ENCODE data around the gene CDK19. TPM values are rescaled to one million over a fixed set of nuclear protein-coding genes. Genes with fewer than 3 reads are reported as not detected.
"Not testable (repeated sequence)": the region's sequence is repeated elsewhere in the genome, so short reads cannot be mapped to it uniquely, and the experiment has no call there.

The CDK19 gene
- total and polyA plus RNA-seq, 7 experiments from 2014 or later, result 1.3 to 24.4 (median 20.4) TPM

DNA sequence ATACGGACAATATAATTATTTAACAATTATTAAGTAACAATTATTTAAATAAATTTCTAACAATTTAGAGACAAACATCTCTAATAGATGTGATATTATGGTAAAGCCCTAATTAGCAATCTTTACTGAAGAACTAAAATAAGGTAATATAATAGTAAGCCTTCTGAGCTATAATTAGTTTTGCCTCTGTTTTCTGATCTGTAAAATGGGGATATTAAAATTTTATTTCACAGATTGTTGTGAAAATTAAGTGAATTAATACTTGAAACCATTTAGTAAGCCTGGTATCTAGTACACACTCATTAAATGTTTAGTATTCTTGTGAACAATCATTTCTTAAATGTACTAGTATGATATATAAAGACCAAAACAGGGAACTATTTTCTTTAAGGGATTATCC lies 70.3 kb downstream of the CDK19 start:
- H3K4me3 ChIP-seq (ENCODE audit: low read length), result no peak overlapping the region
- peaks cover 0 to 14% (median 0%) of the 10 kb centered on the region in 3 experiments for H3K9me3 ChIP-seq (ENCODE audit: control insufficient read depth in 2 of 3, low read length in 3 of 3)
- H3K36me3 ChIP-seq (ENCODE audit: control insufficient read depth in 2 of 3, insufficient read depth in 3 of 3, low read length in 3 of 3), result peaks cover 0 to 11% (median 0%) of the 10 kb centered on the region in 3 experiments
- POLR2A ChIA-PET, result no interaction called here
- Mint-ChIP-seq H3K4me1 (peaks cover 0 to 3% (median 0%) of the 10 kb centered on the region in 7 donors), H3K27ac (no peak overlapping the region), H3K36me3 (peaks cover 10 to 37% (median 35%) of the 10 kb centered on the region in 5 donors), H3K4me3 (no peak overlapping the region), H3K27me3 (no peaks in the 10 kb centered on the region), H3K9me3 (peaks cover 6 to 38% (median 22%) of the 10 kb centered on the region in 11 donors)
- no peak overlapping the region for H3K27ac ChIP-seq (ENCODE audit: low read depth, low read length)
- DNase-seq (no peak), ATAC-seq (no peak)
- intact Hi-C loops (cut with micrococcal nuclease), result no loop called here
- no peaks in the 10 kb centered on the region for H3K4me1 ChIP-seq (ENCODE audit: control insufficient read depth in 2 of 2, insufficient read depth in 2 of 2, low read length in 2 of 2)
- no peaks in the 10 kb centered on the region for H3K27me3 ChIP-seq (ENCODE audit: control insufficient read depth in 2 of 2, insufficient read depth in 2 of 2, low read length in 2 of 2)
- CTCF ChIA-PET, result no interaction called here

DNA sequence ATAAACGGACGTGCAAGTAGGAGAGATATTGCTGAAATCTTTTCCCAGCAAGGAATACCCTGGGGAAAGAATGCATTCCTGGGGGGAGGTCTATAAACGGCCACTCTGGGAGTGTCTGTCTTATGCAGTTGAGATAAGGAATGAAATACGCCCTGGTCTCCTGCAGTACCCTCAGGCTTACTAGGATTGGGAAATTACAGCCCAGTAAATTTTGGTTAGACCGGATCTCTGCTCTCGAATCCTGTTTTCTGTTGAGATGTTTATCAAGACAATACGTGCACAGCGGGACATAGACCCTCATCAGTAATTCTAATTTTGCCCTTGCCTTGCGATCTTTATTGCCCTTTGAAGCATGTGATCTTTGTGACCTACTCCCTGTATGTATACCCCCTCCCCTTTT lies 72.7 kb downstream of the CDK19 start:
- Histone ChIP-seq H3K36me3 (ENCODE audit: control insufficient read depth in 2 of 3, insufficient read depth in 3 of 3, low read length in 3 of 3) (peaks cover 0 to 11% (median 0%) of the 10 kb centered on the region in 3 experiments), H3K9me3 (ENCODE audit: control insufficient read depth in 2 of 3, low read length in 3 of 3) (peaks cover 0 to 14% (median 0%) of the 10 kb centered on the region in 3 experiments)
- H3K4me1 ChIP-seq (ENCODE audit: control insufficient read depth in 2 of 2, insufficient read depth in 2 of 2, low read length in 2 of 2); POLR2A ChIA-PET; H3K27me3 Mint-ChIP-seq; DNase-seq; CTCF ChIA-PET; H3K27ac ChIP-seq (ENCODE audit: low read depth, low read length); H3K4me3 ChIP-seq (ENCODE audit: low read length); H3K27me3 ChIP-seq (ENCODE audit: control insufficient read depth in 2 of 2, insufficient read depth in 2 of 2, low read length in 2 of 2); H3K27ac Mint-ChIP-seq; H3K4me3 Mint-ChIP-seq; H3K4me1 Mint-ChIP-seq; ATAC-seq; intact Hi-C loops (cut with micrococcal nuclease): not testable (repeated sequence)
- Mint-ChIP-seq H3K9me3 (peaks cover 6 to 38% (median 22%) of the 10 kb centered on the region in 11 donors), H3K36me3 (peaks cover 10 to 45% (median 37%) of the 10 kb centered on the region in 5 donors)

DNA sequence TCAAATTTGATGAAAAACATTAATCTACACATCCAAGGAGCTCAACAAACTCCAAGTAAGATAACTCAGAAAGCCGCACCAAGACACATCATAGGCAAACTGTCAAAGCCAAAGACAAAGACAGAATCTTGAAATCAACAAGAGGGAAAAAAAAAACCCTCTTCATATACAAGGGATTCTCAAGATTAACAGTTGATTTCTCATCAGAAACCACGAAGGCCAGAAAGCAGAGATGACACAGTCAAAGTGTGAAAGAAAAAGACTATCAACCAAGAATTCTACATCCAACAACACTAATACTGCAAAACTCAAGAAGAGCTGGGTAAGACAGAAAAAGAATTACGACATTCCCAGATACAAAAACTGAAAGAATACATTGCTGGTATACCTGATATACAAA lies 73.8 kb downstream of the CDK19 start:
- no peak overlapping the region for H3K27ac Mint-ChIP-seq
- H3K9me3 Mint-ChIP-seq, result peaks cover 6 to 38% (median 22%) of the 10 kb centered on the region in 11 donors
- H3K36me3 ChIP-seq (ENCODE audit: control insufficient read depth in 2 of 3, insufficient read depth in 3 of 3, low read length in 3 of 3), result peaks cover 0 to 11% (median 0%) of the 10 kb centered on the region in 3 experiments
- H3K4me3 Mint-ChIP-seq, result no peak overlapping the region
- H3K36me3 Mint-ChIP-seq, result peaks cover 10 to 49% (median 37%) of the 10 kb centered on the region in 5 donors
- intact Hi-C loops (cut with micrococcal nuclease), result no loop called here
- POLR2A ChIA-PET, result interaction anchor here (0.6 kb wide), 1 partner anchor 500 kb away, joined by 3 read pairs; no protein-coding TSS in a partner anchor
- H3K27me3 Mint-ChIP-seq, result no peaks in the 10 kb centered on the region
- peaks cover 0 to 14% (median 0%) of the 10 kb centered on the region in 3 experiments for H3K9me3 ChIP-seq (ENCODE audit: control insufficient read depth in 2 of 3, low read length in 3 of 3)
- H3K27me3 ChIP-seq (ENCODE audit: control insufficient read depth in 2 of 2, insufficient read depth in 2 of 2, low read length in 2 of 2), result no peaks in the 10 kb centered on the region
- H3K4me3 ChIP-seq (ENCODE audit: low read length), result no peak overlapping the region
- H3K4me1 Mint-ChIP-seq, result peaks cover 0 to 4% (median 0%) of the 10 kb centered on the region in 7 donors
- CTCF ChIA-PET, result no interaction called here
- ATAC-seq (no peak), DNase-seq (no peak)
- no peaks in the 10 kb centered on the region for H3K4me1 ChIP-seq (ENCODE audit: control insufficient read depth in 2 of 2, insufficient read depth in 2 of 2, low read length in 2 of 2)
- H3K27ac ChIP-seq (ENCODE audit: low read depth, low read length), result no peak overlapping the region

DNA sequence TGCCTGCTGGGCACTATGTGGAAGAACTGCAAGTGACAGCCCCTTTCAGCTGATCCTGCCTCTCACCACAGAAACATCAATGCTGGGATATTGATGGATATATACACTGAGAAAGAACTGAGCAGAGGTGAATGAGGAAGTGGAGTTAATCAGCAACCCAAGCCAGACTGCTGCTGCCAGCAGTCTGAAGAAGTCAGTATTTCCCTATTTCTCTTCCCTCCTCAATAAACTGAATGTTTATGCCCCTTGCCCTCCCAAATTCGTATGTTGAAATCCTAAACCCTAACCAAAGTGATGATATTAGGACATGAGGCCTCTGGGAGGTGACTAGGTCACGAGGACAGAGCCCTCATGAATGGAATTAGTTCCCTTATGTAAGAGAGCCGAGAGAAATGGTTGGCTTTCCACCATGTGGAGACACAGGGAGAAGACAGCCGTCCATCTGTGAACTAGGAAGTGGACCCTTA lies 76.3 kb downstream of the CDK19 start:
- H3K4me3 ChIP-seq (ENCODE audit: low read length), result no peak overlapping the region
- peak; percentile 81 for ATAC-seq
- Mint-ChIP-seq H3K27me3 (no peaks in the 10 kb centered on the region), H3K27ac (no peak overlapping the region), H3K4me3 (no peak overlapping the region), H3K9me3 (peaks cover 6 to 38% (median 22%) of the 10 kb centered on the region in 11 donors), H3K36me3 (peaks cover 10 to 53% (median 44%) of the 10 kb centered on the region in 5 donors), H3K4me1 (peaks cover 0 to 4% (median 0%) of the 10 kb centered on the region in 7 donors)
- H3K4me1 ChIP-seq (ENCODE audit: control insufficient read depth in 2 of 2, insufficient read depth in 2 of 2, low read length in 2 of 2), result no peaks in the 10 kb centered on the region
- H3K27ac ChIP-seq (ENCODE audit: low read depth, low read length), result no peak overlapping the region
- no peak for DNase-seq
- ChIA-PET POLR2A (no interaction called here), CTCF (no interaction called here)
- no peaks in the 10 kb centered on the region for H3K27me3 ChIP-seq (ENCODE audit: control insufficient read depth in 2 of 2, insufficient read depth in 2 of 2, low read length in 2 of 2)
- peaks cover 0 to 14% (median 0%) of the 10 kb centered on the region in 3 experiments for H3K9me3 ChIP-seq (ENCODE audit: control insufficient read depth in 2 of 3, low read length in 3 of 3)
- H3K36me3 ChIP-seq (ENCODE audit: control insufficient read depth in 2 of 3, insufficient read depth in 3 of 3, low read length in 3 of 3), result peaks cover 0 to 11% (median 0%) of the 10 kb centered on the region in 3 experiments
- intact Hi-C loops (cut with micrococcal nuclease), result loop anchor here in 1 of 2 donors (10.0 kb wide), 1 partner anchor 56 kb away; no protein-coding TSS in a partner anchor

DNA sequence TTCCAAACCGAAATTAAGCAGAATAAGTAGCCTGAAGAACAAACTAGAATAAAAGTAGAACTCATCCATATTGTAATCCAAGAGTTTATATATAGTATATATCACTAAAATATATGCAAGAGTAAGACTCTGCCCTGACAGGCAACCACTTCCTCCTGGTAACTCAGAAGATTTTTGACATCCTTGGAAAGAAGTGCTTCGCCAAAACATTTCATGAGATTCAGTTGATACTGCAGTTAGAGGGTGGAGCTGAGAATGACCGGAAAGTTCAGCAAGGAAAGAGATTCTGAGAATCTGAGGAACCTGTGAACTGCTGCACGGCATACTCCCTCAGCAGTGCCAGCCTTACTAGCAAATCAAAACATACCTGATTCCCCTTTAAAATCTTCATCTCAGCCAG lies 79.6 kb downstream of the CDK19 start:
- ChIA-PET CTCF (no interaction called here), POLR2A (no interaction called here)
- Mint-ChIP-seq H3K4me3 (no peak overlapping the region), H3K36me3 (peaks cover 6 to 37% (median 19%) of the 10 kb centered on the region in 5 donors), H3K27ac (no peak overlapping the region), H3K9me3 (peaks cover 0 to 6% (median 2%) of the 10 kb centered on the region in 11 donors), H3K4me1 (peaks cover 0 to 4% (median 0%) of the 10 kb centered on the region in 7 donors), H3K27me3 (no peaks in the 10 kb centered on the region)
- H3K9me3 ChIP-seq (ENCODE audit: control insufficient read depth in 2 of 3, low read length in 3 of 3), result no peaks in the 10 kb centered on the region
- H3K4me1 ChIP-seq (ENCODE audit: control insufficient read depth in 2 of 2, insufficient read depth in 2 of 2, low read length in 2 of 2), result no peaks in the 10 kb centered on the region
- intact Hi-C loops (cut with micrococcal nuclease), result loop anchor here in 1 of 2 donors (10.0 kb wide), 1 partner anchor 59 kb away; no protein-coding TSS in a partner anchor
- H3K36me3 ChIP-seq (ENCODE audit: control insufficient read depth in 2 of 3, insufficient read depth in 3 of 3, low read length in 3 of 3), result peaks cover 0 to 2% (median 0%) of the 10 kb centered on the region in 3 experiments
- no peak overlapping the region for H3K4me3 ChIP-seq (ENCODE audit: low read length)
- DNase-seq (no peak), ATAC-seq (no peak)
- H3K27ac ChIP-seq (ENCODE audit: low read depth, low read length), result no peak overlapping the region
- H3K27me3 ChIP-seq (ENCODE audit: control insufficient read depth in 2 of 2, insufficient read depth in 2 of 2, low read length in 2 of 2), result no peaks in the 10 kb centered on the region

DNA sequence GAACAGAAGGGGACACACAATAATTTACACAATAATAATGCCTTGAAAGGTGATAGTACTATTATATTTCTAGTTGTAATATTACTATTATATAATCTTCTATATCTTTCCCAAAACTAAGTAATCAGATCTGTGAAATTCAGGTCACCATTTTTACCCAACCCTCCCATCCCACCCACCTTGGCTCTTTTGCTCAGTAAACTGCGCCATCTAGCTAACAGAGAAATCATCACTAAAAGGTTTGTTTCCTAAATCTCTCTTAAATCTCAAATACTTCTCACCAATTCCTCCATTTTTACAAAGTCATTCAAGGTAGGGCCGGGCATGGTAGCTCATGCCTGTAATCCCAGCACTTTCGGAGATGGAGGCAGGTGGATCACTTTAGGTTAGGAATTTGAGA lies 83.4 kb downstream of the CDK19 start:
- Mint-ChIP-seq H3K27me3 (no peaks in the 10 kb centered on the region), H3K36me3 (peaks cover 5 to 29% (median 22%) of the 10 kb centered on the region in 5 donors), H3K9me3 (no peaks in the 10 kb centered on the region), H3K4me1 (peaks cover 0 to 8% (median 0%) of the 10 kb centered on the region in 7 donors), H3K4me3 (no peak overlapping the region), H3K27ac (no peak overlapping the region)
- Histone ChIP-seq H3K9me3 (ENCODE audit: control insufficient read depth in 2 of 3, low read length in 3 of 3) (no peaks in the 10 kb centered on the region), H3K4me1 (ENCODE audit: control insufficient read depth in 2 of 2, insufficient read depth in 2 of 2, low read length in 2 of 2) (no peaks in the 10 kb centered on the region), H3K27me3 (ENCODE audit: control insufficient read depth in 2 of 2, insufficient read depth in 2 of 2, low read length in 2 of 2) (no peaks in the 10 kb centered on the region), H3K27ac (ENCODE audit: low read depth, low read length) (no peak overlapping the region), H3K36me3 (ENCODE audit: control insufficient read depth in 2 of 3, insufficient read depth in 3 of 3, low read length in 3 of 3) (no peaks in the 10 kb centered on the region), H3K4me3 (ENCODE audit: low read length) (no peak overlapping the region)
- CTCF ChIA-PET, result no interaction called here
- POLR2A ChIA-PET, result no interaction called here
- ATAC-seq (no peak), DNase-seq (no peak)
- intact Hi-C loops (cut with micrococcal nuclease), result loop anchor here in 1 of 2 donors (10.0 kb wide), 1 partner anchor 63 kb away; no protein-coding TSS in a partner anchor

DNA sequence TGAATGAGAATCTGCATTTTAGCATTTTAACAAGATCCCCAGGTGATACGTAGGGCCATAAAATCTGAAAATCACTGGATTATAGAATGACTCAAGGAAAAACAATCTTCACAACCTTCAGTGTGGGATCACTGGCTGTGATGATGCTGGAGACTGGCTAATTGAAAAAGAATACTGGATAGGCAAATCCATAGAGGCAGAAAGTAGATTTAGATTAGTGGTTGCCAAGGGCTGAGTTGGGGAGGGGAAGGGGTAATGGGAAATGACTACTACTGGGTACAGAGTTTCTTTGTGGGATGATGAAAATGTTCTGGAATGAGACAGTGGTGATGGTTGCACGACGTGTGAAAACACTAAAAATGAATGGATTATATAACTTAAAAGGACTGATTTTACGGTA lies 84.1 kb downstream of the CDK19 start:
- Mint-ChIP-seq H3K27me3 (no peaks in the 10 kb centered on the region), H3K27ac (no peak overlapping the region), H3K36me3 (peaks cover 5 to 29% (median 22%) of the 10 kb centered on the region in 5 donors), H3K4me3 (no peak overlapping the region), H3K4me1 (peaks cover 0 to 8% (median 0%) of the 10 kb centered on the region in 7 donors), H3K9me3 (no peaks in the 10 kb centered on the region)
- POLR2A ChIA-PET, result interaction anchor here (0.6 kb wide), 1 partner anchor 76 kb away, joined by 3 read pairs; no protein-coding TSS in a partner anchor
- CTCF ChIA-PET, result no interaction called here
- no peaks in the 10 kb centered on the region for H3K36me3 ChIP-seq (ENCODE audit: control insufficient read depth in 2 of 3, insufficient read depth in 3 of 3, low read length in 3 of 3)
- no peaks in the 10 kb centered on the region for H3K27me3 ChIP-seq (ENCODE audit: control insufficient read depth in 2 of 2, insufficient read depth in 2 of 2, low read length in 2 of 2)
- no peaks in the 10 kb centered on the region for H3K9me3 ChIP-seq (ENCODE audit: control insufficient read depth in 2 of 3, low read length in 3 of 3)
- no peak for ATAC-seq
- intact Hi-C loops (cut with micrococcal nuclease), result loop anchor here in 1 of 2 donors (10.0 kb wide), 1 partner anchor 64 kb away; no protein-coding TSS in a partner anchor
- H3K4me3 ChIP-seq (ENCODE audit: low read length), result no peak overlapping the region
- DNase-seq, result no peak
- no peak overlapping the region for H3K27ac ChIP-seq (ENCODE audit: low read depth, low read length)
- no peaks in the 10 kb centered on the region for H3K4me1 ChIP-seq (ENCODE audit: control insufficient read depth in 2 of 2, insufficient read depth in 2 of 2, low read length in 2 of 2)
